GM23338 (cell line): ENCODE results near the gene GNPTAB. TPM values are rescaled to one million over a fixed set of nuclear protein-coding genes. Genes with fewer than 3 reads are reported as not detected.
"Not testable (repeated sequence)": the region's sequence is repeated elsewhere in the genome, so short reads cannot be mapped to it uniquely, and the experiment has no call there.

Source experiments
- ATAC-seq: fragments of 200-7000 bp; cut with Tn5 transposase; 3 replicates; pipeline ENCODE4 v1.9.1; 2020
- DNase-seq: peaks from one replicate; pipeline ENCODE4 v3.0.0-alpha.2; 2015; ENCODE audit warnings: low spot score
- H2AFZ ChIP-seq: fragments of 200-600 bp; sonication (generic); 2 replicates; pipeline ENCODE4 v1.8.0; 2016; ENCODE audit warnings: antibody characterized with exemption, mild to moderate bottlenecking, moderate library complexity
- H3F3A ChIP-seq: fragments of 200-600 bp; sonication (generic); replicated peaks from 2 replicates; pipeline ENCODE4 v1.8.0; 2017; ENCODE audit warnings: antibody characterized with exemption, mixed run types, low read depth
- H3K27ac ChIP-seq: fragments of 200-600 bp; sonication (generic); 2 replicates; pipeline ENCODE4 v1.6.1; 2016; ENCODE audit warnings: low read depth
- H3K27me3 ChIP-seq: fragments of 200-600 bp; sonication (generic); 2 replicates; pipeline ENCODE4 v1.8.0; 2016; ENCODE audit warnings: mild to moderate bottlenecking, mixed run types, moderate library complexity; ENCODE audit not compliant: insufficient read depth
- H3K36me3 ChIP-seq: fragments of 200-600 bp; sonication (generic); 2 replicates; pipeline ENCODE4 v1.8.0; 2016; ENCODE audit warnings: mild to moderate bottlenecking; ENCODE audit not compliant: insufficient read depth
- H3K4me1 ChIP-seq: fragments of 200-600 bp; sonication (generic); 2 replicates; pipeline ENCODE4 v1.8.0; 2016; ENCODE audit warnings: mild to moderate bottlenecking, moderate library complexity; ENCODE audit not compliant: insufficient read depth
- H3K4me2 ChIP-seq: fragments of 200-600 bp; sonication (generic); 2 replicates; pipeline ENCODE4 v1.7.1; 2017; ENCODE audit warnings: mixed run types
- H3K4me3 ChIP-seq: fragments of 200-600 bp; sonication (generic); 2 replicates; pipeline ENCODE4 v1.6.1; 2016; ENCODE audit warnings: mixed run types
- H3K79me2 ChIP-seq: fragments of 200-600 bp; sonication (generic); replicated peaks from 2 replicates; pipeline ENCODE4 v1.8.0; 2017; ENCODE audit warnings: mild to moderate bottlenecking; ENCODE audit not compliant: insufficient read depth
- H3K9me2 ChIP-seq: fragments of 200-600 bp; sonication (generic); 2 replicates; pipeline ENCODE4 v1.8.0; 2017; ENCODE audit not compliant: insufficient read depth
- H4K20me1 ChIP-seq: fragments of 200-600 bp; sonication (generic); replicated peaks from 2 replicates; pipeline ENCODE4 v1.8.0; 2017; ENCODE audit warnings: mild to moderate bottlenecking; ENCODE audit not compliant: insufficient read depth
- H3K27ac Mint-ChIP-seq: 2 replicates; pipeline ENCODE4 v1.8.0; 2020; ENCODE audit warnings: inconsistent platforms, mild to moderate bottlenecking, moderate library complexity, mixed read lengths
- H3K27me3 Mint-ChIP-seq: 3 replicates; pipeline ENCODE4 v1.8.0; 2022; ENCODE audit warnings: low read depth, mild to moderate bottlenecking, moderate library complexity, mixed read lengths, inconsistent platforms; ENCODE audit not compliant: insufficient read depth, poor library complexity
- H3K36me3 Mint-ChIP-seq: 3 replicates; pipeline ENCODE4 v1.8.0; 2021; ENCODE audit warnings: low read depth, mild to moderate bottlenecking, inconsistent platforms, moderate library complexity, mixed read lengths
- H3K4me1 Mint-ChIP-seq: 3 replicates; pipeline ENCODE4 v1.8.0; 2020; ENCODE audit warnings: mild to moderate bottlenecking, inconsistent platforms, mixed read lengths
- H3K4me3 Mint-ChIP-seq: 3 replicates; pipeline ENCODE4 v1.8.0; 2021; ENCODE audit warnings: moderate library complexity, mild to moderate bottlenecking, inconsistent platforms, mixed read lengths
- H3K9me3 Mint-ChIP-seq: 3 replicates; pipeline ENCODE4 v1.8.0; 2020; ENCODE audit warnings: moderate library complexity, mild to moderate bottlenecking, inconsistent platforms, mixed read lengths
- ETS1 ChIP-seq: IDR thresholded peaks from 2 replicates; pipeline ENCODE4 v1.6.1; 2016; ENCODE audit warnings: antibody characterized with exemption
- EZH2 ChIP-seq: fragments of 200-600 bp; sonication (generic); IDR thresholded peaks from one replicate; pipeline ENCODE4 v1.8.0; 2017; ENCODE audit warnings: antibody characterized with exemption, mild to moderate bottlenecking, low read depth; ENCODE audit not compliant: unreplicated experiment
- JUNB ChIP-seq: IDR thresholded peaks from one replicate; pipeline ENCODE4 v1.6.1; 2016; ENCODE audit warnings: antibody characterized with exemption; ENCODE audit not compliant: unreplicated experiment
- POLR2AphosphoS5 ChIP-seq: IDR thresholded peaks from 2 replicates; pipeline ENCODE4 v1.6.1; 2016; ENCODE audit warnings: antibody characterized with exemption, low read depth
- STAT1 ChIP-seq: IDR thresholded peaks from one replicate; pipeline ENCODE4 v1.6.1; 2016; ENCODE audit warnings: antibody characterized with exemption; ENCODE audit not compliant: unreplicated experiment
- ZNF331 ChIP-seq: fragments of 250-450 bp; sonication (Bioruptor Pico); IDR thresholded peaks from 2 replicates; pipeline ENCODE4 v1.5.0; 2020; ENCODE audit warnings: low read depth, mild to moderate bottlenecking, moderate library complexity
- ZNF462 ChIP-seq: fragments of 250-450 bp; sonication (Bioruptor Pico); IDR thresholded peaks from 2 replicates; pipeline ENCODE4 v1.5.0; 2020; ENCODE audit warnings: mild to moderate bottlenecking, moderate library complexity
- polyA plus RNA-seq: library from polyadenylated mRNA; unstranded; fragments of >200 nt; fragmentation: Nextera tagmentation; extraction: Ambion mirVana; gene quantifications from 2 replicates; pipeline ENCODE4 v1.2.1, GENCODE V29; 2016
- total RNA-seq: library from RNA; depleted of rRNA; stranded (reverse); fragments of >200 nt; shearing (Covaris generic); gene quantifications from 2 replicates; pipeline ENCODE4 v1.2.3, GENCODE V29; 2014
- TF ChIP-seq, protein P1 (sequence below): IDR thresholded peaks from one replicate; pipeline ENCODE4 v1.6.1; 2018; ENCODE audit warnings: antibody characterized with exemption; ENCODE audit not compliant: unreplicated experiment

The GNPTAB gene
- total and polyA plus RNA-seq, 2 experiments from 2014 or later, result 23.6 to 58.3 TPM

DNA sequence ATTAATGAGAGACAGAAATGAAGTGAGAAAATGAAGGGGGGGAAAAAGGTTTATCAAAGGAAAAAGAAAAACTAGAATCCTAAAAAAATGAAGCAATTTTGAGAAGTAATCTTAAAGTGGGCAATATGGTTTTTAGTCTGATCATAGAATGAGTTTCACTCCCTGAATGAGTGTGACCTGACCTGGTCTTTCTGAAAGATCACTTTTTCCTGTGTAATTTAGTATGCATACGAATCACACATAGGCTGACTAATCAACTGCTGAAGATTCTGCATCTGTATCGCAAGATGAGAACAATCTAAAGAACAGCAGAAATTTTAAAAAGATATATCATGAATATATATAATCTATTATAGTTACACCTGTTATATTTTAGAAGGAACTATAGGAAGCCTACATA is 11.3 kb downstream of the GNPTAB start (continued):
- no peak for TF ChIP-seq ZNF462
- TF ChIP-seq POLR2AphosphoS5, result no peak
- no peak for TF ChIP-seq ETS1
- no peak for TF ChIP-seq ZNF331
- TF ChIP-seq STAT1, result no peak
- no peak for TF ChIP-seq JUNB
- no peak for TF ChIP-seq EZH2
- TF ChIP-seq, protein P1, sequence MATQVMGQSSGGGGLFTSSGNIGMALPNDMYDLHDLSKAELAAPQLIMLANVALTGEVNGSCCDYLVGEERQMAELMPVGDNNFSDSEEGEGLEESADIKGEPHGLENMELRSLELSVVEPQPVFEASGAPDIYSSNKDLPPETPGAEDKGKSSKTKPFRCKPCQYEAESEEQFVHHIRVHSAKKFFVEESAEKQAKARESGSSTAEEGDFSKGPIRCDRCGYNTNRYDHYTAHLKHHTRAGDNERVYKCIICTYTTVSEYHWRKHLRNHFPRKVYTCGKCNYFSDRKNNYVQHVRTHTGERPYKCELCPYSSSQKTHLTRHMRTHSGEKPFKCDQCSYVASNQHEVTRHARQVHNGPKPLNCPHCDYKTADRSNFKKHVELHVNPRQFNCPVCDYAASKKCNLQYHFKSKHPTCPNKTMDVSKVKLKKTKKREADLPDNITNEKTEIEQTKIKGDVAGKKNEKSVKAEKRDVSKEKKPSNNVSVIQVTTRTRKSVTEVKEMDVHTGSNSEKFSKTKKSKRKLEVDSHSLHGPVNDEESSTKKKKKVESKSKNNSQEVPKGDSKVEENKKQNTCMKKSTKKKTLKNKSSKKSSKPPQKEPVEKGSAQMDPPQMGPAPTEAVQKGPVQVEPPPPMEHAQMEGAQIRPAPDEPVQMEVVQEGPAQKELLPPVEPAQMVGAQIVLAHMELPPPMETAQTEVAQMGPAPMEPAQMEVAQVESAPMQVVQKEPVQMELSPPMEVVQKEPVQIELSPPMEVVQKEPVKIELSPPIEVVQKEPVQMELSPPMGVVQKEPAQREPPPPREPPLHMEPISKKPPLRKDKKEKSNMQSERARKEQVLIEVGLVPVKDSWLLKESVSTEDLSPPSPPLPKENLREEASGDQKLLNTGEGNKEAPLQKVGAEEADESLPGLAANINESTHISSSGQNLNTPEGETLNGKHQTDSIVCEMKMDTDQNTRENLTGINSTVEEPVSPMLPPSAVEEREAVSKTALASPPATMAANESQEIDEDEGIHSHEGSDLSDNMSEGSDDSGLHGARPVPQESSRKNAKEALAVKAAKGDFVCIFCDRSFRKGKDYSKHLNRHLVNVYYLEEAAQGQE, result no peak

GRCh38 chr12:101818689-101819088 is 12.1 kb downstream of the GNPTAB start:
- H3K27me3 Mint-ChIP-seq, H3K27me3 ChIP-seq, H3K9me2 ChIP-seq, H3K27ac ChIP-seq, ATAC-seq, H3K4me3 Mint-ChIP-seq, H3K4me2 ChIP-seq, H2AFZ ChIP-seq, H3K4me3 ChIP-seq, H3K27ac Mint-ChIP-seq, H3F3A ChIP-seq, H4K20me1 ChIP-seq, DNase-seq: not testable (repeated sequence)
- Mint-ChIP-seq H3K9me3 (peaks cover 12% of the 10 kb centered on the region), H3K4me1 (peaks cover 26% of the 10 kb centered on the region), H3K36me3 (peaks cover 25% of the 10 kb centered on the region)
- Histone ChIP-seq H3K79me2 (peaks cover 97% of the 10 kb centered on the region), H3K4me1 (peaks cover 25% of the 10 kb centered on the region), H3K36me3 (peaks cover 10% of the 10 kb centered on the region; the same call in 1 of the 2 replicates)
